HCT116 (cell line): ENCODE measurements around the gene JAK1.

Experiments
- CEBPB ChIP-seq: IDR thresholded peaks from 2 replicates; pipeline ENCODE4 v1.6.1; 2012; ENCODE audit warnings: low read depth
- EZH2 ChIP-seq: fragments of 200-600 bp; sonication (generic); IDR thresholded peaks from 2 replicates; pipeline ENCODE4 v1.6.1; 2017; ENCODE audit warnings: antibody characterized with exemption, mixed run types
- EZH2phosphoT487 ChIP-seq: fragments of 200-600 bp; IDR thresholded peaks from 2 replicates; pipeline ENCODE4 v1.6.1; 2018; ENCODE audit warnings: antibody characterized with exemption, borderline replicate concordance
- MAX ChIP-seq: IDR thresholded peaks from 2 replicates; pipeline ENCODE4 v1.6.1; 2012
- POLR2A ChIP-seq: IDR thresholded peaks from 2 replicates; pipeline ENCODE4 v1.7.0; 2011; ENCODE audit warnings: borderline replicate concordance; ENCODE audit not compliant: insufficient read depth, insufficient read length; ENCODE audit errors: extremely low read depth
- POLR2AphosphoS5 ChIP-seq: IDR thresholded peaks from 2 replicates; pipeline ENCODE4 v1.6.1; 2011; ENCODE audit warnings: mild to moderate bottlenecking, low read depth, low read length, moderate library complexity
- SIN3A ChIP-seq: IDR thresholded peaks from 2 replicates; pipeline ENCODE4 v1.6.1; 2012; ENCODE audit warnings: low read depth
- SP1 ChIP-seq: IDR thresholded peaks from 2 replicates; pipeline ENCODE4 v1.6.1; 2012; ENCODE audit warnings: low read depth
- SRF ChIP-seq: IDR thresholded peaks from 2 replicates; pipeline ENCODE4 v1.6.1; 2012; ENCODE audit warnings: low read depth
- TCF7L2 ChIP-seq: IDR thresholded peaks from 2 replicates; pipeline ENCODE4 v1.7.0; 2011; ENCODE audit warnings: borderline replicate concordance, inconsistent platforms; ENCODE audit not compliant: insufficient read depth, insufficient read length; ENCODE audit errors: extremely low read depth
- ZBTB33 ChIP-seq: IDR thresholded peaks from 2 replicates; pipeline ENCODE4 v1.6.1; 2011; ENCODE audit warnings: mild to moderate bottlenecking, low read length, moderate library complexity; ENCODE audit not compliant: insufficient replicate concordance; ENCODE audit errors: extremely low read depth
- TF ChIP-seq, protein P1 (sequence below), 3 experiments: fragments of 200-600 bp in 1 of 3; sonication (generic) in 1 of 3; IDR thresholded peaks in 2 of 3; conservative IDR thresholded peaks in 1 of 3; 2 replicates each; pipeline ENCODE4 v1.5.1; 2012 to 2017; ENCODE audit warnings: low read depth in 2 of 3, low read length in 2 of 3, antibody characterized with exemption in 1 of 3, borderline replicate concordance in 1 of 3, control low read depth in 1 of 3, mild to moderate bottlenecking in 1 of 3, mixed read lengths in 1 of 3, mixed run types in 1 of 3, moderate library complexity in 1 of 3; ENCODE audit not compliant: insufficient read depth in 1 of 3
- TF ChIP-seq, protein P2 (sequence below): IDR thresholded peaks from 2 replicates; pipeline ENCODE4 v1.6.1; 2012; ENCODE audit warnings: low read depth

- TF ChIP-seq POLR2A, result no peak
- TF ChIP-seq CEBPB, result no peak
- TF ChIP-seq EZH2, result no peak
- TF ChIP-seq, protein P1, sequence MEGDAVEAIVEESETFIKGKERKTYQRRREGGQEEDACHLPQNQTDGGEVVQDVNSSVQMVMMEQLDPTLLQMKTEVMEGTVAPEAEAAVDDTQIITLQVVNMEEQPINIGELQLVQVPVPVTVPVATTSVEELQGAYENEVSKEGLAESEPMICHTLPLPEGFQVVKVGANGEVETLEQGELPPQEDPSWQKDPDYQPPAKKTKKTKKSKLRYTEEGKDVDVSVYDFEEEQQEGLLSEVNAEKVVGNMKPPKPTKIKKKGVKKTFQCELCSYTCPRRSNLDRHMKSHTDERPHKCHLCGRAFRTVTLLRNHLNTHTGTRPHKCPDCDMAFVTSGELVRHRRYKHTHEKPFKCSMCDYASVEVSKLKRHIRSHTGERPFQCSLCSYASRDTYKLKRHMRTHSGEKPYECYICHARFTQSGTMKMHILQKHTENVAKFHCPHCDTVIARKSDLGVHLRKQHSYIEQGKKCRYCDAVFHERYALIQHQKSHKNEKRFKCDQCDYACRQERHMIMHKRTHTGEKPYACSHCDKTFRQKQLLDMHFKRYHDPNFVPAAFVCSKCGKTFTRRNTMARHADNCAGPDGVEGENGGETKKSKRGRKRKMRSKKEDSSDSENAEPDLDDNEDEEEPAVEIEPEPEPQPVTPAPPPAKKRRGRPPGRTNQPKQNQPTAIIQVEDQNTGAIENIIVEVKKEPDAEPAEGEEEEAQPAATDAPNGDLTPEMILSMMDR (IDR thresholded peaks at IDR 0.05 in 2 of 3, conservative IDR thresholded peaks at IDR 0.05 in 1 of 3; ENCODE audit: borderline replicate concordance in 1 of 3, insufficient read depth in 1 of 3, low read depth in 2 of 3, low read length in 2 of 3), result no peak
- no peak for TF ChIP-seq SRF
- TF ChIP-seq MAX, result no peak
- TF ChIP-seq POLR2AphosphoS5, result no peak
- TF ChIP-seq, protein P2, sequence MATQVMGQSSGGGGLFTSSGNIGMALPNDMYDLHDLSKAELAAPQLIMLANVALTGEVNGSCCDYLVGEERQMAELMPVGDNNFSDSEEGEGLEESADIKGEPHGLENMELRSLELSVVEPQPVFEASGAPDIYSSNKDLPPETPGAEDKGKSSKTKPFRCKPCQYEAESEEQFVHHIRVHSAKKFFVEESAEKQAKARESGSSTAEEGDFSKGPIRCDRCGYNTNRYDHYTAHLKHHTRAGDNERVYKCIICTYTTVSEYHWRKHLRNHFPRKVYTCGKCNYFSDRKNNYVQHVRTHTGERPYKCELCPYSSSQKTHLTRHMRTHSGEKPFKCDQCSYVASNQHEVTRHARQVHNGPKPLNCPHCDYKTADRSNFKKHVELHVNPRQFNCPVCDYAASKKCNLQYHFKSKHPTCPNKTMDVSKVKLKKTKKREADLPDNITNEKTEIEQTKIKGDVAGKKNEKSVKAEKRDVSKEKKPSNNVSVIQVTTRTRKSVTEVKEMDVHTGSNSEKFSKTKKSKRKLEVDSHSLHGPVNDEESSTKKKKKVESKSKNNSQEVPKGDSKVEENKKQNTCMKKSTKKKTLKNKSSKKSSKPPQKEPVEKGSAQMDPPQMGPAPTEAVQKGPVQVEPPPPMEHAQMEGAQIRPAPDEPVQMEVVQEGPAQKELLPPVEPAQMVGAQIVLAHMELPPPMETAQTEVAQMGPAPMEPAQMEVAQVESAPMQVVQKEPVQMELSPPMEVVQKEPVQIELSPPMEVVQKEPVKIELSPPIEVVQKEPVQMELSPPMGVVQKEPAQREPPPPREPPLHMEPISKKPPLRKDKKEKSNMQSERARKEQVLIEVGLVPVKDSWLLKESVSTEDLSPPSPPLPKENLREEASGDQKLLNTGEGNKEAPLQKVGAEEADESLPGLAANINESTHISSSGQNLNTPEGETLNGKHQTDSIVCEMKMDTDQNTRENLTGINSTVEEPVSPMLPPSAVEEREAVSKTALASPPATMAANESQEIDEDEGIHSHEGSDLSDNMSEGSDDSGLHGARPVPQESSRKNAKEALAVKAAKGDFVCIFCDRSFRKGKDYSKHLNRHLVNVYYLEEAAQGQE, result no peak
- no peak for TF ChIP-seq TCF7L2
- no peak for TF ChIP-seq EZH2phosphoT487
- TF ChIP-seq SP1, result no peak
- TF ChIP-seq SIN3A, result no peak
- TF ChIP-seq ZBTB33, result no peak
These were observed 73.5 kb downstream of the JAK1 start for GRCh38 chr1:64892576-64893573.
